Karpas-422 (cell line): ENCODE data around the gene INPP5A. TPM values are rescaled to one million over a fixed set of nuclear protein-coding genes. Genes with fewer than 3 reads are reported as not detected.
"Not testable (repeated sequence)": the region's sequence is repeated elsewhere in the genome, so short reads cannot be mapped to it uniquely, and the experiment has no call there.

ENCODE experiments used
- DNase-seq: peaks from one replicate; pipeline ENCODE4 v3.0.0-alpha.2; 2015
- H2AFZ ChIP-seq: fragments of 200-600 bp; sonication (generic); 2 replicates; pipeline ENCODE4 v1.6.1; 2014; ENCODE audit warnings: antibody characterized with exemption, low read length, mixed read lengths
- H3K27ac ChIP-seq: fragments of 200-600 bp; sonication (generic); 2 replicates; pipeline ENCODE4 v1.5.1; 2014; ENCODE audit warnings: mild to moderate bottlenecking, low read length, moderate library complexity
- H3K27me3 ChIP-seq: fragments of 200-600 bp; sonication (generic); 2 replicates; pipeline ENCODE4 v1.6.1; 2014; ENCODE audit warnings: low read length, mixed read lengths
- H3K36me3 ChIP-seq: fragments of 200-600 bp; sonication (generic); 2 replicates; pipeline ENCODE4 v1.6.1; 2014; ENCODE audit warnings: low read length, mixed read lengths; ENCODE audit not compliant: insufficient read depth
- H3K4me1 ChIP-seq: fragments of 200-600 bp; sonication (generic); 2 replicates; pipeline ENCODE4 v1.6.1; 2014; ENCODE audit warnings: mild to moderate bottlenecking, low read length, mixed read lengths
- H3K4me2 ChIP-seq: fragments of 200-600 bp; sonication (generic); 2 replicates; pipeline ENCODE4 v1.6.1; 2014; ENCODE audit warnings: low read length, low read depth, mild to moderate bottlenecking; ENCODE audit not compliant: poor library complexity, severe bottlenecking
- H3K4me3 ChIP-seq: fragments of 200-600 bp; sonication (generic); 2 replicates; pipeline ENCODE4 v1.5.1; 2014; ENCODE audit warnings: mild to moderate bottlenecking, antibody characterized with exemption, low read length, mixed read lengths
- H3K79me2 ChIP-seq: fragments of 200-600 bp; sonication (generic); 2 replicates; pipeline ENCODE4 v1.6.1; 2014; ENCODE audit warnings: mild to moderate bottlenecking, low read length, mixed read lengths
- H3K9ac ChIP-seq: fragments of 200-600 bp; sonication (generic); 2 replicates; pipeline ENCODE4 v1.6.0; 2014; ENCODE audit warnings: low read length
- H3K9me2 ChIP-seq: fragments of 200-600 bp; sonication (generic), shearing (Covaris generic); replicated peaks from 2 replicates; pipeline ENCODE4 v1.6.0; 2014; ENCODE audit warnings: mild to moderate bottlenecking, low read length, moderate library complexity; ENCODE audit not compliant: insufficient read depth
- H3K9me3 ChIP-seq: fragments of 300-700, 200-600 bp; sonication (generic); 2 replicates; pipeline ENCODE4 v1.6.1; 2014; ENCODE audit warnings: low read length, mixed read lengths
- H4K20me1 ChIP-seq: fragments of 200-600 bp; sonication (generic); 2 replicates; pipeline ENCODE4 v1.6.1; 2014; ENCODE audit warnings: mild to moderate bottlenecking, antibody characterized with exemption, low read length, low read depth; ENCODE audit not compliant: insufficient read depth
- total RNA-seq: library from RNA; depleted of rRNA; stranded (reverse); fragments of >200 nt; shearing (Covaris generic); gene quantifications from 2 replicates; pipeline ENCODE4 v1.2.3, GENCODE V29; 2014; ENCODE audit warnings: low replicate concordance

Gene INPP5A
- total RNA-seq, 1 experiment from 2014 or later: 9.1 TPM

DNA sequence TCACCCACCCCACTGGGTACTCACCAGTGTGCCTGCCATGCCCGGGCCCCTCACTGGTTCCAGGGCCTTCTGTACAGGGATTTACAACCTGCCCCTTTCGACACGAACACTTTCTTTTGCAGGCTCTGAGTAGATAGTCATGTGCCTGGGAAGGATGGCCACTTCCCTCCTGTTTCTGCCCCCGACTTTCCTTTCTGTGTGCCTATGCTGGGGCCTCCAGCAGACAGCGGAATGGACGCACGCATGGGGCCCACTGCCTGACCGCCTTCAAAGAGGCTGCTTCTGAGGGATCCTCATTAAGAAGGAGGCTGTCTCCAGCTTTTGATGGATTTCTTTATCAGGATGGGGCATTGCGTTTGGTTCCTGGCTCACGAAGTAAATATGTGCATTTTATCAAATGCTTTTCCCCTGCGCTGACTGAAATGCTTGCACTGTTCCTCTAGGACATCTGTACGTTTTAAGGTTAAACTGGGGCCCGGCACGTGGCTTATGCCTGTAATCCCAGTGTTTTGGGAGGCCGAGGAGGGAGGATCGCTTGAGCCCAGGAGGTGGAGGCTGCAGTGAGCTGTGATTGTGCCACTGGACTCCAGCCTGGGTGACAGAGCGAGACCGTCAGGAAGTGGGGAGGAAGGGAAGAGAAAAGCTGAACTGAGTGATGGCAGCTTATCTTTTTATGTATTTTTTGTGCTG is 277.7 kb downstream of the INPP5A start:
- Histone ChIP-seq H3K4me1 (no peaks in the 10 kb centered on the region), H3K9ac (no peak overlapping the region), H3K9me3 (no peaks in the 10 kb centered on the region), H3K79me2 (no peaks in the 10 kb centered on the region), H4K20me1 (no peaks in the 10 kb centered on the region), H3K4me3 (no peak overlapping the region), H3K27ac (no peak overlapping the region), H3K36me3 (no peaks in the 10 kb centered on the region), H3K4me2 (no peak overlapping the region), H3K27me3 (no peaks in the 10 kb centered on the region), H2AFZ (no peak overlapping the region), H3K9me2 (no peaks in the 10 kb centered on the region)
- no peak for DNase-seq

- no peak overlapping the region for H2AFZ ChIP-seq
- no peaks in the 10 kb centered on the region for H3K27me3 ChIP-seq
- no peaks in the 10 kb centered on the region for H4K20me1 ChIP-seq
- no peak overlapping the region for H3K4me2 ChIP-seq
- no peaks in the 10 kb centered on the region for H3K9me3 ChIP-seq
- no peaks in the 10 kb centered on the region for H3K4me1 ChIP-seq
- DNase-seq: no peak
- H3K9ac ChIP-seq: no peak overlapping the region
- H3K27ac ChIP-seq: no peak overlapping the region
- H3K79me2 ChIP-seq: no peaks in the 10 kb centered on the region
- H3K36me3 ChIP-seq: no peaks in the 10 kb centered on the region
- H3K4me3 ChIP-seq: no peak overlapping the region
- H3K9me2 ChIP-seq: no peaks in the 10 kb centered on the region
Observed at GRCh38 chr10:132816718-132817117, 279.1 kb downstream of the INPP5A start.

DNA sequence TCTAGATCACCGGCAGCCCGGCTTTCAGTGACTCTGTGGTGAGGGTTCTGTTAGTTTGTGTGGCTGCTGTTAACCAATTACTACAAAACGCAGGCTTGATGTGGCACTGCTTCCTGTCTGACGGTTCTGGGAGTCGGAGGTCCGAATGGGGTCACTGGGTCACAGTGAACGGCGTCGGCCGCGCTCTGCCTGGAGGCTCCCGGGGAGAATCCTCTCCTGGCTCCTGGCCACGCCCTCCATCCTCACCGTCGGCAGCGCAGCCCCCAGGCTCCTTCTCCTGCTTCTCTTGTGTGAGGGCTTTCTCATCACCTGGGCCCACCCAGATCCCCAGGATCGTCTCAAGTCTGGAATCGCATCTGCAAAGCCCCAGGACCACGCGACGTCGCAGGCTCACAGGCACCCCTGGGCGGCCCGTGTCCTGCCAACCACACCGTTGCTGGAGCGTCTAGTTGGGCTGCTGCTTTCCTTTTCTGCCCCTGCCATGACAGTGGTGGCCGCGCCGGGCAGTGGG is 280.2 kb downstream of the INPP5A start:
- no peak overlapping the region for H3K4me2 ChIP-seq
- H3K9ac ChIP-seq: no peak overlapping the region
- no peak overlapping the region for H2AFZ ChIP-seq
- no peaks in the 10 kb centered on the region for H3K9me3 ChIP-seq
- no peaks in the 10 kb centered on the region for H3K4me1 ChIP-seq
- H3K4me3 ChIP-seq: no peak overlapping the region
- no peaks in the 10 kb centered on the region for H3K27me3 ChIP-seq
- no peaks in the 10 kb centered on the region for H3K36me3 ChIP-seq
- no peak overlapping the region for H3K27ac ChIP-seq
- H3K9me2 ChIP-seq: no peaks in the 10 kb centered on the region
- no peak for DNase-seq
- no peaks in the 10 kb centered on the region for H3K79me2 ChIP-seq
- H4K20me1 ChIP-seq: no peaks in the 10 kb centered on the region

GRCh38 chr10:132820056-132820455 is 282.5 kb downstream of the INPP5A start:
- Histone ChIP-seq H3K4me2 (no peak overlapping the region), H3K9me3 (peaks cover 1% of the 10 kb centered on the region), H3K27ac (peak overlapping the region; percentile 51; the same call in 1 of the 2 replicates), H3K36me3 (no peaks in the 10 kb centered on the region), H3K4me1 (no peaks in the 10 kb centered on the region), H3K9ac (no peak overlapping the region), H3K27me3 (no peaks in the 10 kb centered on the region), H2AFZ (no peak overlapping the region), H4K20me1 (no peaks in the 10 kb centered on the region), H3K9me2 (no peaks in the 10 kb centered on the region), H3K4me3 (no peak overlapping the region), H3K79me2 (no peaks in the 10 kb centered on the region)
- DNase-seq: no peak

DNA sequence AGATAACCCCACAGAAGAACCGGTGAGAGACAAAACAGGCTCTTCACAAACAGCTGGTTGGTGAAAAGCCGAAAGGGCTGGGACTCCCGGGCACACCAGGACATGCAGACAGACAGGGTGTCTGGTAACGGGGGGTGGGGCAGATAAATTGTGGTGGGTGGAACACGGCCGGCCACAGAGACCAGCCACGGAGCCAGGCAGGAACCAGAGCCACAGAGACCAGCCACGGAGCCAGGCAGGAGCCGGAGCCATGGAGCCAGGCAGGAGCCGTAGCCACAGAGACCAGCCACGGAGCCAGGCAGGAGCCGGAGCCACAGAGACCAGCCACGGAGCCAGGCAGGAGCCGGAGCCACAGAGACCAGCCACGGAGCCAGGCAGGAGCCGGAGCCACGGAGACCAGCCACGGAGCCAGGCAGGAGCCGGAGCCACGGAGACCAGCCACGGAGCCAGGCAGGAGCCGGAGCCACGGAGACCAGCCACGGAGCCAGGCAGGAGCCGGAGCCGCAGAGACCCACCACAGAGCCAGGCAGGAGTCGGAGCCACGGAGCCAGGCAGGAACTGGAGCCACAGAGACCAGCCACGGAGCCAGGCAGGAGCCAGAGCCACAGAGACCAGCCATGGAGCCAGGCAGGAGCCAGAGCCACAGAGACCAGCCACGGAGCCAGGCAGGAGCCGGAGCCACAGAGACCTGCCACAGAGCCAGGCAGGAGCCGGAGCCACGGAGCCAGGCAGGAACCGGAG is 288.4 kb downstream of the INPP5A start:
- H4K20me1 ChIP-seq, H2AFZ ChIP-seq, H3K27ac ChIP-seq, H3K36me3 ChIP-seq, H3K4me3 ChIP-seq, H3K4me2 ChIP-seq, H3K9me3 ChIP-seq, H3K79me2 ChIP-seq, H3K9ac ChIP-seq, H3K27me3 ChIP-seq, DNase-seq, H3K4me1 ChIP-seq, H3K9me2 ChIP-seq: not testable (repeated sequence)

DNA sequence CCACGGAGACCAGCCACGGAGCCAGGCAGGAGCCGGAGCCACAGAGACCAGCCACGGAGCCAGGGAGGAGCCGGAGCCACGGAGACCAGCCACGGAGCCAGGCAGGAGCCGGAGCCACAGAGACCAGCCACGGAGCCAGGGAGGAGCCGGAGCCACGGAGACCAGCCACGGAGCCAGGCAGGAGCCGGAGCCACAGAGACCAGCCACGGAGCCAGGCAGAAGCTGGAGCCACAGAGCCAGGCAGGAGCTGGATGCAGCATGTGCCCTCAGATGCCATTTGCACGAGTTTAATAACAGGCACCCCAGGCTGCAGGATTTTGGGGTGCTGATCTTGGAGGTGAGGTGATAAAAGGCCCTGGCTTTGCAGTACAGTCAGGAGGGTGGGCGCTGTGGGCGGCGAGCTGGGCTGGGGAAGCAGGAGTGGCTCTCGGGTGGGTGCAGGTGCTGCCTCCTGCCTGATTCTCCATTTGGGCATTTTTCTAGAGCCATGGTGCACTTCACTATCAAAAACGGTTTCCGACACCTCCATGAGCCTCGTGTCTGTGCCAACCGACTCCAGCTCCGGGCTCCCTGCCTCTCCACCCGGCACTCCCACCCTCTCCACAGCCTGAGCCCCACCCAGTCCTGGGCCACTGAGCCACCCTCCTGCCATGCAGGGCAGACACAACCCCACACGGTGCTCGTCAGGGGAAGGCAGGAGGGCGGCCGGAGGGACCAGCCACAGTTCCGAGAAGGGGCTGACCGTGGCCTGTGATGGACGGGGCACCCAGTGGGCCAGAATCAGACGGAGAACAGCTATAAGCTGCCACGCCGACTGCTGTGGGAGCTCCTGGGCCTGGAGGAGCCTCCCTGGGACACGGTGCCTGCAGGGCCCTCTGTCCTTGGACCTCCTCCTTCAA is 289.2 kb downstream of the INPP5A start:
- H3K4me3 ChIP-seq: no peak overlapping the region
- no peaks in the 10 kb centered on the region for H3K4me1 ChIP-seq
- no peak overlapping the region for H3K27ac ChIP-seq
- no peak overlapping the region for H3K4me2 ChIP-seq
- no peaks in the 10 kb centered on the region for H3K9me2 ChIP-seq
- no peaks in the 10 kb centered on the region for H3K36me3 ChIP-seq
- H3K27me3 ChIP-seq: no peaks in the 10 kb centered on the region
- no peaks in the 10 kb centered on the region for H3K79me2 ChIP-seq
- no peaks in the 10 kb centered on the region for H4K20me1 ChIP-seq
- no peak overlapping the region for H3K9ac ChIP-seq
- no peak for DNase-seq
- peaks cover 8% of the 10 kb centered on the region for H3K9me3 ChIP-seq
- no peak overlapping the region for H2AFZ ChIP-seq

DNA sequence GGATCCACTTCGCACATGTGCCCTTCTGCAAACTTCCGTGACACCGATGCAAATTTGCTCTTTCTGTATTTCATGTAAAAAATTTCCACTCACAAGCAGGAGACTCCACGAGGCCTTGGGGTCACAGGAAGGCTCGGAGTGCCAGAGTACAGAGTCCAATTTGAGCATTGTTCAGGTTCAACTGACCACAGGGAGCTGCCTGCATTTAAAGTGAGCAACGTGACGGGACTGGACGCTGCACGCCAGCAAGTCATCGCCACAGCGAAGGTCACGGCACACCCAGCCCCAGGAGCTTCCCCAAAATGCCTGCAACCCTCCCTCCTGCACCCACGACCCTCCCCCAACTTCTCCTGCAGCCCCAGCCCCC is 289.8 kb downstream of the INPP5A start:
- H3K9me3 ChIP-seq: peaks cover 8% of the 10 kb centered on the region
- no peak overlapping the region for H3K4me3 ChIP-seq
- H3K27ac ChIP-seq: no peak overlapping the region
- H3K79me2 ChIP-seq: no peaks in the 10 kb centered on the region
- no peaks in the 10 kb centered on the region for H3K27me3 ChIP-seq
- no peak overlapping the region for H3K9ac ChIP-seq
- DNase-seq: no peak
- H2AFZ ChIP-seq: no peak overlapping the region
- H3K4me2 ChIP-seq: no peak overlapping the region
- no peaks in the 10 kb centered on the region for H3K36me3 ChIP-seq
- H3K4me1 ChIP-seq: no peaks in the 10 kb centered on the region
- H4K20me1 ChIP-seq: no peaks in the 10 kb centered on the region
- no peaks in the 10 kb centered on the region for H3K9me2 ChIP-seq
